ENCODE data around the gene MYCN. TPM values are rescaled to one million over a fixed set of nuclear protein-coding genes. Genes with fewer than 3 reads are reported as not detected.

The MYCN gene
- total and polyA plus RNA-seq, 2 of the 4 experiments (the other 2 are of a cell fraction): not detected

DNA sequence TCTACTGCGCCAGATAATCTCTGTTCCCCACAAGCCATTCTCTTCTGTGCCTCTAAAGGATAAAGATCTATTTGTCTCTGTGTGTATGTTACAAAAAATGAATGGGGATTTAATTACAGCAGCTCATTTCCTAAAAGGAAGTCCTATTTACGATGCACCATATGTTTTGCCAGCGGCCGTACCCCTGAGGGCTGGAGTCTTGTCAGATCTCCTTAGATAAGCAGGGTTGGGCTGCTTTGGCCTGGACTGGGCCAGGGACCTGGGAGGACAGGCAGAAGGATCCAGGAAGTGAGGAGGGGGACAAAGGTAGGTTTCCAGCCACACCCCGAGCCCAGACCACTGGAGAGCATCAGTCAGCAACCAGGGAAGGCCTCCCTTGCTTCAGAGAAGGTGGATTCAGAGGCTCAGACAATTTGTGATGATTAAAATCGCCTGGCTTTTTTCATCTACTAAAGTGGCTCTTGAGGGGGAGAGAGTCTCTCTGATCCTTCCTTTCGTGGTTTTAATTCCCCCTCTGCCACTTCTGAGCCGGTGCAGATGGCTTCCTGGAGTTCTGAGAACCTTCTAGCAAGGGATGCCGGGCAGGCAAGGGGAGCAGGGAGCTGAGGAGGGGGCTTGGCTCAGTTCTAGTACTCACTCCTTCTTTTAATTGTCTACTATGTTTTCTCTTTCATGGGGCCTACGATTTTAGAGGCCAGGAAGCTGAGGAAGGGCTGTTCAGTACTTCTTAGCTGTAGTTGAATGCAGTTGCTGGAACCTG is 42.1 kb downstream of the MYCN start:
- no peak overlapping the region for H3K56ac ChIP-seq (ENCODE audit: extremely low read depth, insufficient read depth, low read length)
- ATAC-seq (ENCODE audit: low read depth): no peak
- DNase-seq: no peak
- H4K20me1 ChIP-seq (ENCODE audit: insufficient read depth, low read length): no peaks in the 10 kb centered on the region
- ChIA-PET POLR2A (ENCODE audit: unreplicated experiment) (no interaction called here), CTCF (no interaction called here)
- no peak overlapping the region for H3K14ac ChIP-seq (replicated peaks; ENCODE audit: low read depth, low read length)
- no peak overlapping the region for H2BK5ac ChIP-seq (ENCODE audit: low read depth, low read length, poor library complexity, severe bottlenecking)
- in situ Hi-C loops (cut with MboI; ENCODE audit: low sequenced_read_pairs) (no loop called here), dilution Hi-C loops (cut with HindIII; ENCODE audit: low sequenced_read_pairs, unreplicated experiment) (no loop called here), intact Hi-C loops (cut with micrococcal nuclease) (no loop called here)
- peaks cover 54% of the 10 kb centered on the region for H3K9me3 ChIP-seq (ENCODE audit: control insufficient read depth, insufficient read depth, low read length)
- H3K23ac ChIP-seq (ENCODE audit: low read depth, low read length): no peak overlapping the region
- H2BK15ac ChIP-seq (ENCODE audit: low read depth, low read length): no peak overlapping the region
- BruUV-seq (replicated peaks): no TSS peak
- no peak overlapping the region for H4K8ac ChIP-seq (ENCODE audit: low read depth in 2 of 2, low read length in 2 of 2)
- no peaks in the 10 kb centered on the region for H3K4me1 ChIP-seq (ENCODE audit: control insufficient read depth, insufficient read depth, low read length)
- TF ChIP-seq BHLHE40 (IDR thresholded peaks at IDR 0.05; ENCODE audit: low read depth, low read length) (no peak), MXI1 (IDR thresholded peaks at IDR 0.05; ENCODE audit: borderline replicate concordance, low read depth, low read length) (no peak), FOS (IDR thresholded peaks at IDR 0.05; ENCODE audit: low read depth, low read length) (no peak), CHD1 (IDR thresholded peaks at IDR 0.05; ENCODE audit: low read depth, low read length) (no peak), NFE2L2 (IDR thresholded peaks at IDR 0.05; ENCODE audit: low read depth, low read length) (no peak), RAD21 (IDR thresholded peaks at IDR 0.05; ENCODE audit: low read length) (no peak), CEBPB (IDR thresholded peaks at IDR 0.05; ENCODE audit: low read depth, low read length) (no peak), RCOR1 (IDR thresholded peaks at IDR 0.05; ENCODE audit: insufficient replicate concordance, low read length) (no peak), MAFK (IDR thresholded peaks at IDR 0.05; ENCODE audit: low read depth, low read length) (no peak), POLR2A (IDR thresholded peaks at IDR 0.05; ENCODE audit: low read depth, low read length) (no peak), MAZ (IDR thresholded peaks at IDR 0.05; ENCODE audit: borderline replicate concordance, low read depth, low read length) (no peak), RFX5 (IDR thresholded peaks at IDR 0.05; ENCODE audit: low read depth, low read length) (no peak), SMC3 (IDR thresholded peaks at IDR 0.05; ENCODE audit: low read depth, low read length) (no peak)
- TF ChIP-seq, protein P1, sequence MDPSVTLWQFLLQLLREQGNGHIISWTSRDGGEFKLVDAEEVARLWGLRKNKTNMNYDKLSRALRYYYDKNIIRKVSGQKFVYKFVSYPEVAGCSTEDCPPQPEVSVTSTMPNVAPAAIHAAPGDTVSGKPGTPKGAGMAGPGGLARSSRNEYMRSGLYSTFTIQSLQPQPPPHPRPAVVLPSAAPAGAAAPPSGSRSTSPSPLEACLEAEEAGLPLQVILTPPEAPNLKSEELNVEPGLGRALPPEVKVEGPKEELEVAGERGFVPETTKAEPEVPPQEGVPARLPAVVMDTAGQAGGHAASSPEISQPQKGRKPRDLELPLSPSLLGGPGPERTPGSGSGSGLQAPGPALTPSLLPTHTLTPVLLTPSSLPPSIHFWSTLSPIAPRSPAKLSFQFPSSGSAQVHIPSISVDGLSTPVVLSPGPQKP (IDR thresholded peaks at IDR 0.05; ENCODE audit: borderline replicate concordance, low read depth, low read length): no peak
- TF ChIP-seq, protein P2, sequence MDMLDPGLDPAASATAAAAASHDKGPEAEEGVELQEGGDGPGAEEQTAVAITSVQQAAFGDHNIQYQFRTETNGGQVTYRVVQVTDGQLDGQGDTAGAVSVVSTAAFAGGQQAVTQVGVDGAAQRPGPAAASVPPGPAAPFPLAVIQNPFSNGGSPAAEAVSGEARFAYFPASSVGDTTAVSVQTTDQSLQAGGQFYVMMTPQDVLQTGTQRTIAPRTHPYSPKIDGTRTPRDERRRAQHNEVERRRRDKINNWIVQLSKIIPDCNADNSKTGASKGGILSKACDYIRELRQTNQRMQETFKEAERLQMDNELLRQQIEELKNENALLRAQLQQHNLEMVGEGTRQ (IDR thresholded peaks at IDR 0.05; ENCODE audit: low read depth, low read length): no peak
- TF ChIP-seq, protein P3, sequence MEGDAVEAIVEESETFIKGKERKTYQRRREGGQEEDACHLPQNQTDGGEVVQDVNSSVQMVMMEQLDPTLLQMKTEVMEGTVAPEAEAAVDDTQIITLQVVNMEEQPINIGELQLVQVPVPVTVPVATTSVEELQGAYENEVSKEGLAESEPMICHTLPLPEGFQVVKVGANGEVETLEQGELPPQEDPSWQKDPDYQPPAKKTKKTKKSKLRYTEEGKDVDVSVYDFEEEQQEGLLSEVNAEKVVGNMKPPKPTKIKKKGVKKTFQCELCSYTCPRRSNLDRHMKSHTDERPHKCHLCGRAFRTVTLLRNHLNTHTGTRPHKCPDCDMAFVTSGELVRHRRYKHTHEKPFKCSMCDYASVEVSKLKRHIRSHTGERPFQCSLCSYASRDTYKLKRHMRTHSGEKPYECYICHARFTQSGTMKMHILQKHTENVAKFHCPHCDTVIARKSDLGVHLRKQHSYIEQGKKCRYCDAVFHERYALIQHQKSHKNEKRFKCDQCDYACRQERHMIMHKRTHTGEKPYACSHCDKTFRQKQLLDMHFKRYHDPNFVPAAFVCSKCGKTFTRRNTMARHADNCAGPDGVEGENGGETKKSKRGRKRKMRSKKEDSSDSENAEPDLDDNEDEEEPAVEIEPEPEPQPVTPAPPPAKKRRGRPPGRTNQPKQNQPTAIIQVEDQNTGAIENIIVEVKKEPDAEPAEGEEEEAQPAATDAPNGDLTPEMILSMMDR (conservative IDR thresholded peaks at IDR 0.05; ENCODE audit: low read depth, low read length): no peak
- no peak overlapping the region for H3K4ac ChIP-seq (ENCODE audit: low read depth, low read length)
- no peak overlapping the region for H2BK20ac ChIP-seq (ENCODE audit: low read depth, low read length)
- H2BK120ac ChIP-seq (ENCODE audit: low read depth, low read length): no peak overlapping the region
- no peak overlapping the region for H4K5ac ChIP-seq (ENCODE audit: low read depth, low read length)
- H3K4me3 ChIP-seq (ENCODE audit: insufficient read depth, low read depth, low read length): no peak overlapping the region
- H3K18ac ChIP-seq (ENCODE audit: low read depth, low read length): no peak overlapping the region
- H2AK5ac ChIP-seq (ENCODE audit: low read depth, low read length): no peak overlapping the region
- H3K9ac ChIP-seq (ENCODE audit: low read depth, low read length): no peak overlapping the region
- H3K36me3 ChIP-seq (ENCODE audit: control insufficient read depth, insufficient read depth, low read length): no peaks in the 10 kb centered on the region
- no peaks in the 10 kb centered on the region for H3K9me1 ChIP-seq (ENCODE audit: insufficient read depth, low read length)
- H3K4me2 ChIP-seq (ENCODE audit: low read depth, low read length): no peak overlapping the region
- H2AFZ ChIP-seq (replicated peaks; ENCODE audit: low read length, poor library complexity): no peak overlapping the region
- no peak overlapping the region for H4K91ac ChIP-seq (ENCODE audit: insufficient read depth, low read depth, low read length)
- H3K79me1 ChIP-seq (ENCODE audit: low read depth in 1 of 2, low read length in 2 of 2): no peaks in the 10 kb centered on the region
- no CpG with 5 or more reads among the region's 10 CpGs for WGBS, 2 experiments (ENCODE audit: extremely low coverage in 2 of 2, insufficient read length in 1 of 2)
- no peak overlapping the region for H2AK9ac ChIP-seq (replicated peaks; ENCODE audit: low read depth, low read length, poor library complexity)
- no peaks in the 10 kb centered on the region for H3K27me3 ChIP-seq (ENCODE audit: control insufficient read depth, insufficient read depth, low read length)
- H3K27ac ChIP-seq (ENCODE audit: insufficient read depth, low read length): no peak overlapping the region
